COR-L47 (cell line): Measurements from ENCODE around the gene BCL2L13.

Experiments used
- DNase-seq: peaks from one replicate; lab custom pipeline; 2025; lab: John Stamatoyannopoulos, UW

BCL2L13 gene, protein sequence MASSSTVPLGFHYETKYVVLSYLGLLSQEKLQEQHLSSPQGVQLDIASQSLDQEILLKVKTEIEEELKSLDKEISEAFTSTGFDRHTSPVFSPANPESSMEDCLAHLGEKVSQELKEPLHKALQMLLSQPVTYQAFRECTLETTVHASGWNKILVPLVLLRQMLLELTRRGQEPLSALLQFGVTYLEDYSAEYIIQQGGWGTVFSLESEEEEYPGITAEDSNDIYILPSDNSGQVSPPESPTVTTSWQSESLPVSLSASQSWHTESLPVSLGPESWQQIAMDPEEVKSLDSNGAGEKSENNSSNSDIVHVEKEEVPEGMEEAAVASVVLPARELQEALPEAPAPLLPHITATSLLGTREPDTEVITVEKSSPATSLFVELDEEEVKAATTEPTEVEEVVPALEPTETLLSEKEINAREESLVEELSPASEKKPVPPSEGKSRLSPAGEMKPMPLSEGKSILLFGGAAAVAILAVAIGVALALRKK

GRCh38 chr22:17638432-17639246 is at the start of gene BCL2L13:
BCL2L13 (plus strand) TSS chr22:17638757; CDS start chr22:17655712, 16,955 bp downstream.
- DNase-seq: peak; percentile 81

GRCh38 chr22:17589810-17590375 is 48.7 kb upstream of the BCL2L13 start:
- no peak for DNase-seq

- DNase-seq: no peak
Observed at GRCh38 chr22:17590586-17590985, 48.0 kb upstream of the BCL2L13 start.

GRCh38 chr22:17592201-17592600 is 46.4 kb upstream of the BCL2L13 start:
- DNase-seq: no peak

- DNase-seq: no peak
Observed at GRCh38 chr22:17596226-17596625, 42.3 kb upstream of the BCL2L13 start.

- DNase-seq: no peak
Observed at GRCh38 chr22:17597217-17597616, 41.3 kb upstream of the BCL2L13 start.

- no peak for DNase-seq
Observed at GRCh38 chr22:17598318-17598717, 40.2 kb upstream of the BCL2L13 start.

GRCh38 chr22:17601031-17601430 is 37.5 kb upstream of the BCL2L13 start:
- DNase-seq: no peak

- DNase-seq: no peak
Observed at GRCh38 chr22:17603668-17604067, 34.9 kb upstream of the BCL2L13 start.

GRCh38 chr22:17606496-17606895 is 32.1 kb upstream of the BCL2L13 start:
- no peak for DNase-seq

GRCh38 chr22:17607891-17608521 is 30.6 kb upstream of the BCL2L13 start:
- no peak for DNase-seq

DNA sequence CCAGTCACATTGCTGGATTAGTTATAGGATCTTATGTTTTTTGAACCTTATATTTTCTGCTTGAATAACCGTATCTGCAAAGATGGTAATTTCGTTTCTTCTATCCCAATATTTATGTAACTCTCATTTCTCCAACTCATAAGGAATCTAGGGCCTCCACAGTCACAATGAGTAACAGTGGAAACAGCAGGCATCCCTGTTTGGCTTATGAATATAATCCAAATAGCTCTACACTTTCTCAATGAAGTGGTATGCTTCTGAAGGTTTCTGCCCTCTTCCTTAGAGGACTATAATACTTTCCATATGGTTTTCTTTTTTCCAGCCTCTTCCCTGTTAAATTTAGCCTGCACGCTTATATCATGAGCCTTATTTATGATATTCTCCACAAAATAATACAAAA is 26.5 kb upstream of the BCL2L13 start:
- no peak for DNase-seq

GRCh38 chr22:17613280-17613679 is 25.3 kb upstream of the BCL2L13 start:
- DNase-seq: no peak

DNA sequence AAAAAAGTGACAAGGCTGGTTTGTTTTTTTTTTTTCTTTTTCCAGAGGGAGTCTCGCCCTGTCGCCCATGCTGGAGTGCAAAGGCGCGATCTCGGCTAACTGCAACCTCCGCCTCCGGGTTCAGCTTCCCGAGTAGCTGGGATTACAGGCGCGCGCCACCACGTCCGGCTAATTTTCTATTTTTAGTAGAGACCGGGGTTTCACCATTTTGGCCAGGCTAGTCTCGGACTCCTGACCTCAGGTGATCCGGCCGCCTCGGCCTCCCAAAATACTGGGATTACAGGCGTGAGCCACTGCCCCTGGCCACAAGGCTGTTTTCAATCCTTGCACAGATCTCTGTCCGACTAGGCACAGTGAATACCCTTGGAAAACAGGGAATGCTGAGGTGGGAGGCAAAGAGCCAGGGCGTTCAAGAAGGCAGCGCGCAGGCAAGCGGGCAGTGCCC is 10.6 kb upstream of the BCL2L13 start:
- no peak for DNase-seq

DNA sequence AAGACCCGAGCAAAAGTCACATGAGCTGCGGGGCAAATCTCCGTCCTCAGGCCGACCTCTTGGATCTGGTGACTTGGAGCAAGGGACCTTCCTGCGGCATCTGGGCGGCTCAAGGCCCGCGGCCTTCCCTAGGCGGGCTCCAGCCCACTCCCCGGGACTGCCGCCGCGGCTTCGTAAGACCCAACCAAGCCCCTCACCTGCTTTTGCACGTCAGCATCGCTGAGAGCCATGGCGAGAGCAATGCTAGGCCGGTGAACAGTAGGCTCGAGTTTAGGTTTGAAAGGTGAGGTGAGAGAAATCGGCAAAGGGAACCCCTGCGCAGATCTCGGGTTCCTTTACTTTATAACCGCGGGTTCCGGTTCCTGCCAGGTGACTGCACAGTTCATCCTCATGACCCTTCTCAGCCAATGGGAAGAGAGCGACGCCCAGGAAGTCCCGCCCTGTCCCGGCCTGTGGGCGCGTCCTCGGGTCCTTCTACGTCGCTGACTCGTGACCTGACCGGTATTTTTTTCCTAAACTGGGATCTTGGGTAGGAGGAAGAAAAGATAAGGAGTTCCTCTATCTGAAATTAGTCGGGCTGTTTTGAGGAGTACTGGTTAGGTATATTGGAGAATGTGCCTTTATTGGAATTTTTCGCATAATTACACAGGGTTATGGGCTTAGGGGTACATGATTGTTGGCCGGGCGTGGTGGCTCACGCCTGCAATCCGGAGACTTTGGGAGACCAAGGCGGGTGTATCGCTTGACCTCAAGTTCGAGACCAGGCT is 10.0 kb upstream of the BCL2L13 start, which contains the start of gene ATP6V1E1:
Gene ATP6V1E1, minus strand, starts transcription at position 344 of the 767 bp plus-strand sequence. Its CDS starts 114 bp downstream, at position 230.
- DNase-seq: peak; percentile 90

GRCh38 chr22:17629173-17629489 is 9.4 kb upstream of the BCL2L13 start:
- no peak for DNase-seq

DNA sequence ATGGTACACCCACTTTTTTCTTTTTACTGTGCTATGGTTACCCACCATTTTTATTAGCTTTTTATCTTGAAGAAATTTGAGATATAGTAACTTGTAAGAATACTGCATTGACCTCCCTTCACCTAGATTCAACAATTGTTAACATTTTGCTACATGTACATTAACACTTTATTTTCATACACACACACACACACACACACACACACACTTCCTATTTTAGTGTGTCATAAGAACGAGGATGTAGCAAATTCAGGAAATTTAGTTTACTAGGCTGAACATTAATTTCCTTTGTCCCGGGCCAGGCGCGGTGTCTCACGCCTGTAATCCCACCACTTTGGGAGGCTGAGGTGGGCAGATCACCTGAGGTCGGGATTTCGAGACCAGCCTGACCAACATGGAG is 8.9 kb upstream of the BCL2L13 start:
- no peak for DNase-seq

GRCh38 chr22:17631076-17631565 is 7.4 kb upstream of the BCL2L13 start:
- DNase-seq: no peak

DNA sequence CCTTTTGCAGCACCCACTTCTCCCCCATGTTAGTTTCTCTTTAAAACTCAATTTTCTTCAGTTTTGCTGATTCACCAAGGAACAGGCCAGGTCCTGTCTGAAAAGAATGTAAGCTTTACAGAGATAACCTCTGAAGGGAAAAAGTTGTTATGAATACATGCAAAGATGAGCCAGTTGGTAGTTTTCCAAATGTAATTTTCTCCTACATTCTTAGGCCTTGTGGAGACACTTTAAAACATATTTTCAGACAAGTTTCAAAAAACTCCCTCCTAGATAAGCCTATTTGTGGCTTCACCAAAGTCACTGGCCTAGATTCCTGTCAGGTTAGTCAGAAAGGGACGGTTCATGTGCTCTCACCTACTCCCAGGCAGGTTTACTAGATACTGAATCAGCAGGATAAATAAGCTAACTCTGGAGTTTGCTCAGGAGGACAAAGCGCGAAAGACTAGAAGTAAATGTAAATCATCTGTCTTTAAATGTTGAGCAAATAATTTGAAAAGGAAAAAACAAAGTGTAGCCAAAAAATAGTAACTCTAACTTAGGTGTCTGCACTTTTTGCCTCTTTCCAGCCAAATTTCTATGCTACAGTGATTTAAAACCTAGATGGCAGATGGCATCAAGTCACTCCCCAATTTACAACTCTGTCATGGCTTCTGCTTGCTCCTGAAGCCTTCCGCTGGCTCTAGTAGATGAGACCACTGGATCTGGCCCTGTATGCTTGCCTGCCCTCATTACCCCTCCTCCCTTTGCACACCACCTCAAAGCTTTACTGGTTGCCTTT is 5.2 kb upstream of the BCL2L13 start:
- DNase-seq: no peak

DNA sequence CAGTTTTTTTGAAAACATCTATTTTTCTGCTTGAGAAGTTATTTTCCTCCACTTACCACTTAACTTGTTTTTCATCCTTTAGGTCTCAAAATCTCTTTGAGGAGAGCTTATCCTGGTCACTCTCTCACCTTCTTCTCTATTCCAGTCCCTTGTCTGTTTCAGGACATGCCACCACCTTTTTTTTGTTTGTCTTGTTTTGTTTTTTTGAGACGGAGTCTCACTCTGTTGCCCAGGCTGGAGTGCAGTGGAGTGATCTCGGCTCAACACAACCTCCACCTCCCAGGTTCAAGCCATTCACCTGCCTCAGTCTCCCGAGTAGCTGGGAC is 4.6 kb upstream of the BCL2L13 start:
- DNase-seq: no peak

DNA sequence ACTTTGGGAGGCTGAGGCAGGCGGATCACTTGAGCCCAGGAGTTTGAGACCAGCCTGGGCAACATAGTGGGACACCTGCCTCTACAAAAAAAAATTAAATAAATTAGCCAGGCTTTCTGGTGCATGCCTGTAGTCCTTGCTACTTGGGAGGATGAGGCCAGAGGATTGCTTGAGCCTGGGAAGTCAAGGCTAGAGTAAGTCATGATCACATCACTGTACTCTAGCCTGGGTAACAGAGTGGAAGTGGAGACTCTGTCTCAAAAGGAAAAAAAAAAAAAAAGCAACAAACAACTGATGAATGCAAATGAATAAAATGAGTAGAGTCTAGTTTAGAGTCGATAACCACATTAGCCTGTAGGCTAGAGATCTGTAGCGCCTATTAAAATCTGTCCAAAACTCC is 3.9 kb upstream of the BCL2L13 start:
- DNase-seq: no peak
